Hepatocyte (in vitro differentiated cells): ENCODE measurements around the gene TAF6.

Experiments used
- CTCF ChIP-seq: fragments of 200-600 bp; sonication (generic); IDR thresholded peaks from 2 replicates; pipeline ENCODE4 v1.5.1; 2016; ENCODE audit warnings: antibody characterized with exemption, mild to moderate bottlenecking; ENCODE audit not compliant: poor library complexity
- EZH2 ChIP-seq: fragments of 200-600 bp; sonication (generic); IDR thresholded peaks from 2 replicates; pipeline ENCODE4 v1.6.1; 2016; ENCODE audit warnings: antibody characterized with exemption, mild to moderate bottlenecking, borderline replicate concordance

GRCh38 chr7:100069991-100070390 is 49.2 kb downstream of the TAF6 start:
- TF ChIP-seq CTCF (no peak), EZH2 (no peak)
